GM18520 (cell line): ENCODE measurements around the gene DALRD3.

Source experiments
- ATAC-seq: cut with Tn5 transposase; IDR thresholded peaks from one replicate; pipeline ENCODE4 v1.9.1; 2021; ENCODE audit not compliant: unreplicated experiment

DALRD3 gene

DNA sequence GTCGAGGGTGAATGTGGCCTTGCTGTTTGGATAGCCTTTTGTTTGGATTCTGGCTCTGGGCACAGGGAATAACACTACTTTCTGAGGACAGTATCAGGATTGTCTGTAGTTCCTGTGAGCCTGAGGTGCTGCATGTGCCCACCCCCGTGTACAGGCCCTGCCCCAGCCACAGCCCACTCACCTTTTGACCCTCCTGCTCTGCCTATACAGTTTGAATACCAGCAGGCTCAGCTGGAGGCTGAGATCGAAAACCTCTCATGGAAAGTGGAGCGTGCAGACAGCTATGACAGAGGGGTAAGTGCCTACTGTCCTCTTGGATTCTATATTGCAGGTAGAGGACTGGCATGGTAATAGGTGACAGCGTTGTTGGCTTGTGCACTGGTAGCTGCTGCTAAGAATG lies 35.7 kb downstream of the DALRD3 start:
- ATAC-seq, result no peak

DNA sequence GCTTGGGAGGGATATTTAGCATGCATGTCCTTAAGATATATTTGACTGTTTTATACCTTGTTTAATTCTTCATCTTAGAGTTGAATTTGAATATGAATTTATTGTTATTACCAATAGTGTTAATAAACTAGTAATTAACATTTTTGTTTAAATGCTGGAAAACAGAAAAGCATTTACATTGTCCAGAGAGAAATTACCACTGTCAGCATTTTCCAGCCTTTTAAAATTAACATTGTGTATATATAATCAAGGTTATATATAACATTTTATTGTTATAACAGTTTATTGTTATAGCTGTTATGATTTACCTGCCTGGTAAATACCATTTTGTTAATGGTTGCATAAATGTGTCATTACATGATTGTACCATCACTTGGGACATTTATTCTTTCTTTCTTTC lies 36.4 kb downstream of the DALRD3 start:
- no peak for ATAC-seq

- ATAC-seq, result no peak
Observed at GRCh38 chr3:48980295-48980694, 38.1 kb downstream of the DALRD3 start.

DNA sequence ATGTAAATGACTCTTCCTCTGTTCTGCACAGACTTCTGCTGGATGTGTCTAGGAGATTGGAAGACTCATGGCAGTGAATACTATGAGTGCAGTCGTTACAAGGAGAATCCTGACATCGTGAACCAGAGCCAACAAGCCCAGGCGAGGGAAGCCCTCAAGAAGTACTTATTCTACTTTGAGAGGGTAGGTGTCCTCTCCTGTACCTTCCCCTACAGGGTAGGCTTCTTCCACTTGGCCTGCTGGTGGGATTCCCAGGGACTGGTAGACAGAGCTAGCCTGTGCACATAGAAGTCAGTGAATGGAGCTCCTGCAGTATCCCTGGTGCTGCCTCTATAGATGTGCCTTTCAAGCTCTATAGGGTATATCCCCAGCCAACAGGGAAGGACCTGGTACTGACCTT lies 38.9 kb downstream of the DALRD3 start:
- no peak for ATAC-seq

DNA sequence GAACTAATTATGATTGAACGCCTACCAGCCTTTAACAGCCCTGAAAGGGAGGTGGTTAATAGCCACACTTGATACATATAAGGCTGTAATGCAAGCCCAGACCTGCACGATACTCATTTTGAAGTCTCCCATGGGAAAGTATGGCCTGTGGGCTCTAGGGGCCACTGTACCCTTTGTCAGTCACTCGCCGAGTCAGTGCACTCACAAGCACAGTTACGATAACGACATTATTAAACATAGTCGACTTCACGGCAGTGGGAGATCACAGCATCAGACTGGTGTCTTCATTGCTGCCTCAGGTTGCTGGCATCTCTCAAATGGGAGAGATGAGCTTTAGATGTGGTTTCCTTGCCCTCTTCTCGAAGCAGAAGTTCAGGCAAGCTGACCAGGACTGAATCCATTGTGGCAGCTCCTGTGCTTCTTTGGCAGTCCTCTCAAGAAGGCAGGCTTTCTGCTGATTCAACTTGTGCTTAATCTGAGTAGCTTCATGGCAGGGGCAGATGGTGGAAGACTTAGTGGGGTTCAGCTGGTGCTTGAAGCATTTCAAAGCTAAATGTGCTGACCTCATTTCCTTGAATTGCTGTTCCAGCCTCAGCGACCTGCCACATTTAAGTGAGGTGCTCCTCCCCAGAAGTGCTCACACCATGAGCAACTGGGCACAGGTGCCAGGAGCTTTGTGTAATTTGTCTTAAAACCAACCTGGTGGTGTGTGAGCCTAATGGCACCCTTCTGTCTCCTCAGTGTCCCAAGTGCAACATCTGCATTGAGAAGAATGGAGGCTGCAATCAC lies 44.1 kb downstream of the DALRD3 start:
- ATAC-seq, result no peak

DNA sequence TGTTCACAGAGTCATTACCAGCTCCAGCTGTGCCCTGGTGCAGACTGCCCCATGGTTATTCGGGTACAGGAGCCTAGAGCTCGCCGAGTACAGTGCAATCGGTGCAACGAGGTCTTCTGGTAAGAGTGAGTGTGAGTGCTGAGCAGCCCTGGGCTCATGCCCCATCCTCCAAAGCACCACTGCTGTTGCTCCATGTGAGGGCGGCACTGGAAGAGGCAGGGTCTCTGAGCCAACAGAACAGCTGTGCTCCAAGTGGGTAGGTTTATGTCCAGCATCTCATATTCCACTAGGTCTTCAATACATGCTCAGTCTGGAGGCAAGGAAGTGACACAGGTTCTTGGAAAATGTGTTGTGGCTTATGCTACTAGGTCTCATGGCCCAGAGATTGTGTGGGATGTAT lies 47.8 kb downstream of the DALRD3 start:
- ATAC-seq, result no peak

DNA sequence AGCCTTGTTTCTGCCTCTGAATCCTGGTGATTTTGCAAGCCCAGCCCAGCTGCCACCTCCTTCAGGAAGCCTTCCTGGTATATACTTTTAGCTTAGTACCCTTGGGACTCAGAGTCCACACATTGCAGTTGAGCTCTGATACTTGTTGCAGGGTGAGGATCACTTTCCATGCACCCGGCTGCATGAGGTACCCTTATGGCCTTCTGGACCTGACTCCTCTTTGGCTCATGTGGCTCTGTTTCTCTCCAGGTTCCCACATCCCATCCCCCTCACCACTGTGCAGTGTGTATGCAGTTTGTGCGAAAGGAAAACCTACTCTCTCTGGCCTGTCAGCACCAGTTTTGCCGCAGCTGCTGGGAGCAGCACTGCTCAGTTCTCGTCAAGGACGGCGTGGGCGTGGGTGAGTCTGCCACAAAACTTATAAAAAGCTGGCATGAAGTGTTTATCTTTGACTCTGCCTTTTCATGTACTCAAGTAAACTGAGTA lies 51.5 kb downstream of the DALRD3 start:
- no peak for ATAC-seq

- no peak for ATAC-seq
Observed at GRCh38 chr3:48966367-48966766, 52.0 kb downstream of the DALRD3 start.
